ENCODE results near the gene CACNA2D3.

Gene CACNA2D3

GRCh38 chr3:54647721-54648120, 525.4 kb downstream of the CACNA2D3 start:
- TF ChIP-seq GATA1 (IDR thresholded peaks at IDR 0.05; ENCODE audit: low read depth, low read length) (no peak), POLR2A (IDR thresholded peaks at IDR 0.05; ENCODE audit: low read length) (no peak)
- no peak for DNase-seq

DNA sequence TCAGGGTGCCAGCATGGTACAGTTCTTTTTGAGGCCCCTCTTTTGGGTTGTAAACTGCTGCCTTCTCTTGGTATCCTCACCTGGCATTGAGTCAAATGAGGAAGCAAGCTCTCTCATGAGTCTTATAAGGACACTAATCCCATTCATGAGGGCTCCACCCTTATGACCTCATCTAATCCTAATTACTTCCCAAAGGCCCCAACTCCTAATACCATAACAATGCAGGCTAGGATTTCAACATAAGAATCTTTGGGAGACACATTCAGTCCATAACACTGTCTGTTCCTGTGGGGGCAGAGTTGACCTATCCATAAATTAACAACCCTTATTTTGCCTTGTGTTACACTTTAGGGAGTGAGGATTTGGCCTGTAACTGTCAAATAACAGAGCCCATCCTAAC, 527.2 kb downstream of the CACNA2D3 start:
- DNase-seq, result no peak
- no peak for TF ChIP-seq POLR2A (IDR thresholded peaks at IDR 0.05; ENCODE audit: low read length)
- no peak for TF ChIP-seq GATA1 (IDR thresholded peaks at IDR 0.05; ENCODE audit: low read depth, low read length)

- TF ChIP-seq POLR2A (IDR thresholded peaks at IDR 0.05; ENCODE audit: low read length), result no peak
- TF ChIP-seq GATA1 (IDR thresholded peaks at IDR 0.05; ENCODE audit: low read depth, low read length), result no peak
- no peak for DNase-seq
These were observed 531.3 kb downstream of the CACNA2D3 start for GRCh38 chr3:54653456-54654195.

GRCh38 chr3:54654776-54655175, 532.4 kb downstream of the CACNA2D3 start:
- TF ChIP-seq GATA1 (IDR thresholded peaks at IDR 0.05; ENCODE audit: low read depth, low read length) (no peak), POLR2A (IDR thresholded peaks at IDR 0.05; ENCODE audit: low read length) (no peak)

DNA sequence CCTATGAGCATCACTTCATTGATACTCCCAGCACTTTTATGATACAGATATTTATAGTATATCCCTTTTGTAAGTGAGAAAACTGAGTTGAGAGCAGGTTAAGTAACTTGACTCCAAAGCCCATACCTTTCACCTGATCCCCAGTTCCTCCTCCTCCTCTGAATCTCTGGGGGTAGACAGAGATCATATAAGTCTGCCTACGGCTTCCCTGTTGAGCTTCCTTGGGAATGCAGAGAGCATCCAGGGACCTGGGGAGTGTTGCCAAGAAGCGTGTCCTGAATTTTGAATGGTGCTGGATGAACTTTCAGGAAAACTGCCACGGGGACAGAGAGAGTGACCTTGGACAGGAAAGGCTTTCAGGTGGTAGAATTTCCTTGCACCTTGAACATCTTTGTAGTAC, 537.0 kb downstream of the CACNA2D3 start:
- TF ChIP-seq GATA1 (IDR thresholded peaks at IDR 0.05; ENCODE audit: low read depth, low read length), result no peak
- no peak for DNase-seq

More at GRCh38 chr3:54654776-54655175, 532.4 kb downstream of the CACNA2D3 start:
- DNase-seq, result no peak

DNA sequence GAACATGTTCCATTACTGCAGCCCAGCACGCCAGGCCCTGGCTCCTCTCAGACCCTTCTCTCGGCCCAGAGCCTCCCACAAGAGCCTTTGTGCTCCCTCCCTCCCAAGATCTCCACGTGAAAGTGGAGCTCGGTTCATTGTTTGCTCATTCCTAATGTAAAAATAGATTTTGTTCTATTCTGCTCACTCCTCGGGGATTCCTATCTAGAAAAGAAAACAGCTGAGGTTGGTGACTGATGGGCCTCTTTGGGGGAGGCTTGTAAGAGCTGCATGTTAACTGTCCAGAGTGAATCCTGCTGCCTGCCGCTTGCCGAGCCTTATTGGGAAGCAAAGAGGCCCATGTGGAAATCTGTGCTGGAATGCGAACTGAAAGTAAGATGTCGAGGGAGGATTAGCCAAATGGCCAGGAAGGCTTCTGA, 538.4 kb downstream of the CACNA2D3 start:
- no peak for DNase-seq
- TF ChIP-seq GATA1 (IDR thresholded peaks at IDR 0.05; ENCODE audit: low read depth, low read length), result no peak
- no peak for TF ChIP-seq POLR2A (IDR thresholded peaks at IDR 0.05; ENCODE audit: low read length)

- TF ChIP-seq POLR2A (IDR thresholded peaks at IDR 0.05; ENCODE audit: low read length) (no peak), GATA1 (IDR thresholded peaks at IDR 0.05; ENCODE audit: low read depth, low read length) (no peak)
- no peak for DNase-seq
These were observed 538.8 kb downstream of the CACNA2D3 start for GRCh38 chr3:54661151-54661550.

GRCh38 chr3:54663501-54664011, 541.2 kb downstream of the CACNA2D3 start:
- no peak for TF ChIP-seq POLR2A (IDR thresholded peaks at IDR 0.05; ENCODE audit: low read length)
- TF ChIP-seq GATA1 (IDR thresholded peaks at IDR 0.05; ENCODE audit: low read depth, low read length), result no peak
- DNase-seq, result no peak

GRCh38 chr3:54665016-54665600, 542.8 kb downstream of the CACNA2D3 start:
- no peak for TF ChIP-seq POLR2A (IDR thresholded peaks at IDR 0.05; ENCODE audit: low read length)
- TF ChIP-seq GATA1 (IDR thresholded peaks at IDR 0.05; ENCODE audit: low read depth, low read length), result no peak
- no peak for DNase-seq

GRCh38 chr3:54668236-54668635, 545.9 kb downstream of the CACNA2D3 start:
- DNase-seq, result no peak
- TF ChIP-seq POLR2A (IDR thresholded peaks at IDR 0.05; ENCODE audit: low read length) (no peak), GATA1 (IDR thresholded peaks at IDR 0.05; ENCODE audit: low read depth, low read length) (no peak)

GRCh38 chr3:54670201-54671000, 548.0 kb downstream of the CACNA2D3 start:
- no peak for TF ChIP-seq POLR2A (IDR thresholded peaks at IDR 0.05; ENCODE audit: low read length)
- no peak for TF ChIP-seq GATA1 (IDR thresholded peaks at IDR 0.05; ENCODE audit: low read depth, low read length)
- no peak for DNase-seq

DNA sequence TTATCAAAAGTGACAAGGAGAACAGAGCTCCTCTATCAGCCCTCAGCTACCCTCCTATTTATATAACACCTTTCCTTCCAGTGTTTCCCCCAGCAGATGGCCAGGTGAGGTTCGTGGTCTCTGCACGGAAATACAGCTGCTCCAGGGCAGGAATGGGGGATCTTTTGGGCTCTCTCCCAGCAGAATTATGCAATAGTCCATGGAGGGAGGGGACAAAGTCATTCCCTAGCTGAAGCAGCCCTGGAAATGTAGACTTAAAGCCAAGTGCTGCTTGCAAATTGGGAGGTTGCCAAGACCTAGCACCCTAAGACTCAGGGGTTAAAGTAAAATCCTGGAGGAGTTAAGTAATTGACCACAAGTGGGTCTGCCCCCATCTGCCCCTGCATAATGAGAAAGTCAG, 549.2 kb downstream of the CACNA2D3 start:
- no peak for DNase-seq

DNA sequence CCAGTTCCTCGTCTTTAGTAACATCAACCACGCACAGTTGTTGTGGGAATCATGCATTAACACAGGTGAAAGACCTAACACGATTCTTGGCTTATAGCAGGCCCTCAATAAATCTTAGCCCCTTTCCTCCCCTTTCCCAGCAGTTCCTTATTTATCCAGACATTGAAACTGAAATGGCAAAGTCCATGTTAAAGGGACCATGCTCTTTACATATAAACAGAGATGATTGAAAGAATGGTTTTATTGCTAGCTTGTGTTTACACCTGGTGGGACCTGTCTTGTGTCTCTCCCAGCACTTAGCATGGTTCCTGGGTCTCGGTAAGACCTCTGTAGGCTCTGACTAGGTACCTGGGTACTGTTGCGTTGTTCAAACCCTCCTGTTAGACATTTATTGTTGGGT, 553.7 kb downstream of the CACNA2D3 start:
- TF ChIP-seq POLR2A (IDR thresholded peaks at IDR 0.05; ENCODE audit: low read length) (no peak), GATA1 (IDR thresholded peaks at IDR 0.05; ENCODE audit: low read depth, low read length) (no peak)
- no peak for DNase-seq

More for the DNA sequence above, 549.2 kb downstream of the CACNA2D3 start:
- TF ChIP-seq POLR2A (IDR thresholded peaks at IDR 0.05; ENCODE audit: low read length) (no peak), GATA1 (IDR thresholded peaks at IDR 0.05; ENCODE audit: low read depth, low read length) (no peak)

GRCh38 chr3:54681706-54682105, 559.4 kb downstream of the CACNA2D3 start:
- no peak for TF ChIP-seq POLR2A (IDR thresholded peaks at IDR 0.05; ENCODE audit: low read length)
- no peak for TF ChIP-seq GATA1 (IDR thresholded peaks at IDR 0.05; ENCODE audit: low read depth, low read length)
- no peak for DNase-seq
